CD8-positive, alpha-beta memory T cell (primary cell): Measurements from ENCODE around the gene PSMA2. TPM values are rescaled to one million over a fixed set of nuclear protein-coding genes. Genes with fewer than 3 reads are reported as not detected.
A peak's percentile ranks its signal among the peaks of the same experiment; 100 is the strongest.

Experiments used
- CTCF ChIA-PET: fragments of 350-600 bp; sonication (Branson Sonifier 250); formaldehyde crosslinking; loops from one replicate; lab custom pipeline; 2021; ENCODE audit warnings: antibody characterized with exemption; lab: Charles Lee
- POLR2A ChIA-PET: fragments of 350-600 bp; sonication (Branson Sonifier 250); formaldehyde crosslinking; loops from one replicate; lab custom pipeline; 2021; ENCODE audit warnings: antibody characterized with exemption; lab: Charles Lee
- DNase-seq, 5 donors: peaks; one replicate each; pipeline versions ENCODE4 v3.0.0 to v3.0.0-alpha.2; 2020 to 2022; ENCODE audit warnings: mixed read lengths in 1 of 5
- H3K27ac ChIP-seq: one replicate; pipeline ENCODE4 v1.7.0; 2013; ENCODE audit warnings: low read depth, mild to moderate bottlenecking, low read length, moderate library complexity
- H3K27me3 ChIP-seq: 2 replicates; pipeline ENCODE4 v1.7.0; 2013; ENCODE audit warnings: low read length, mild to moderate bottlenecking; ENCODE audit not compliant: insufficient read depth, poor library complexity, severe bottlenecking
- H3K36me3 ChIP-seq: 2 replicates; pipeline ENCODE4 v1.7.0; 2013; ENCODE audit warnings: mild to moderate bottlenecking, low read length, moderate library complexity; ENCODE audit not compliant: insufficient read depth
- H3K4me1 ChIP-seq: 2 replicates; pipeline ENCODE4 v1.7.0; 2013; ENCODE audit warnings: mild to moderate bottlenecking, low read length, moderate library complexity; ENCODE audit not compliant: insufficient read depth
- H3K4me3 ChIP-seq: 2 replicates; pipeline ENCODE4 v1.7.0; 2013; ENCODE audit warnings: mild to moderate bottlenecking, low read length
- H3K9me3 ChIP-seq: 2 replicates; pipeline ENCODE4 v1.7.0; 2013; ENCODE audit warnings: mild to moderate bottlenecking, low read length
- H3K27ac Mint-ChIP-seq, 8 donors: one replicate each; pipeline ENCODE4 v1.8.0; 2020 to 2021; ENCODE audit warnings: mixed read lengths in 8 of 8, mild to moderate bottlenecking in 6 of 8, inconsistent platforms in 3 of 8, moderate library complexity in 3 of 8
- H3K27me3 Mint-ChIP-seq, 2 donors: one replicate each; pipeline ENCODE4 v1.8.0; 2020 to 2021; ENCODE audit warnings: mixed read lengths in 2 of 2, mild to moderate bottlenecking in 1 of 2, moderate library complexity in 1 of 2
- H3K36me3 Mint-ChIP-seq, 3 donors: one replicate each; pipeline ENCODE4 v1.8.0; 2020 to 2021; ENCODE audit warnings: mixed read lengths in 3 of 3, inconsistent platforms in 1 of 3, mild to moderate bottlenecking in 1 of 3
- H3K4me1 Mint-ChIP-seq, 3 donors: one replicate each; pipeline ENCODE4 v1.8.0; 2020 to 2021; ENCODE audit warnings: mixed read lengths in 3 of 3, inconsistent platforms in 1 of 3, mild to moderate bottlenecking in 1 of 3
- H3K4me3 Mint-ChIP-seq, 7 donors: one replicate each; pipeline ENCODE4 v1.8.0; 2020 to 2021; ENCODE audit warnings: mixed read lengths in 7 of 7, mild to moderate bottlenecking in 6 of 7, moderate library complexity in 4 of 7, inconsistent platforms in 2 of 7
- H3K9me3 Mint-ChIP-seq, 5 donors: one replicate each; pipeline ENCODE4 v1.8.0; 2020 to 2022; ENCODE audit warnings: mixed read lengths in 5 of 5, mild to moderate bottlenecking in 3 of 5, moderate library complexity in 2 of 5, inconsistent platforms in 1 of 5
- polyA plus RNA-seq: library from polyadenylated mRNA; unstranded; fragments of 300-500 nt; fragmentation: Illumina TruSeq; gene quantifications from one replicate; pipeline ENCODE4 v1.2.3, GENCODE V29; 2021
- total RNA-seq, 2 experiments: library from RNA; stranded (reverse); gene quantifications; one replicate each; pipeline ENCODE4 v1.2.3, GENCODE V29; 2021

The PSMA2 gene
- total and polyA plus RNA-seq, 3 experiments from 2014 or later: 176 to 238 (median 179) TPM

DNA sequence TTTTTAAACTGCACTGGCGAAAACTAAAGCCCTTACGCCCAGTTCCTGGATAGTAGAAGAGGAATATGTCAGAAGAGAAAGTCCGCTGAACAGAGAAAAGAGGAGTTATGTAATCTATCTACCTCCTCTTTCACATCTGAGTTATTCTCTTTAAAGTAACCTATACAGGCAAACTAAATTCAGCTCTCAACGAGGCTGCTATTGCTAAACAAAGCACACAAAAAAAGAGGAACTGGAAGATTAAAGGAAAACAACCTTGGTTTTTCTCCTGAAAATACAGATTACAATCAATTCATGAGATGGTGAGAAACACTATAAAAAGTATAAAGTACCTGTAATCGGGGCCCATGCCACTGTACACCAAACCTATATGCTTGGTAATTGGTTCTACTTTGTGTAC lies 5.8 kb downstream of the PSMA2 start:
- H3K9me3 ChIP-seq: no peaks in the 10 kb centered on the region
- peaks cover 39 to 67% (median 54%) of the 10 kb centered on the region in 3 donors for H3K4me1 Mint-ChIP-seq
- peaks cover 0 to 65% (median 20%) of the 10 kb centered on the region in 3 donors for H3K36me3 Mint-ChIP-seq
- no peak overlapping the region for H3K4me3 Mint-ChIP-seq
- H3K27ac ChIP-seq: no peak overlapping the region
- POLR2A ChIA-PET: interaction anchor here (0.6 kb wide), 1 partner anchor 37 kb away, joined by 7 read pairs; no protein-coding TSS in a partner anchor
- no peak overlapping the region for H3K4me3 ChIP-seq
- H3K27me3 Mint-ChIP-seq: no peaks in the 10 kb centered on the region
- H3K36me3 ChIP-seq: peaks cover 40% of the 10 kb centered on the region
- H3K27ac Mint-ChIP-seq: no peak overlapping the region
- H3K27me3 ChIP-seq: no peaks in the 10 kb centered on the region
- H3K9me3 Mint-ChIP-seq: no peaks in the 10 kb centered on the region
- CTCF ChIA-PET: interaction anchor here (1.3 kb wide), 1 partner anchor 656 kb away, joined by 4 read pairs; the partner anchor contains the start of gene STK17A
- DNase-seq: no peak
- peaks cover 33% of the 10 kb centered on the region for H3K4me1 ChIP-seq

DNA sequence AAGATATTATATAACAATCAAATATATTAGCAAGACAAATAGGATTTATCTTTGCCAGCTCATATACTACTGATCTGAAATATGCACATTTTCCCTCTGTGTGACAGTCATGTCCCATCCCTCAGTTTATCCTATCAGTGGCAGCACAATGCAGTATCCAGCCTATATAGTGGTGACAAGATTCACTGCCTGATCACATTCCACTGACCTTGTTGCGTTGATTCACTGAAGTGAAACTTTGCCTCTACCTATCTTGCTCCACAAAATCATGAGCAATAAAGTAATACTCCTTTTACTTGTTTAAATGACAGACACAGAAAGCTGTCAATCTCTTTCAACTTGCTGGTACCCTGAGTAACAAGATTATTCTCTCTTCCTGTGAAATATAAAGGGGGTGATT lies 6.3 kb downstream of the PSMA2 start:
- CTCF ChIA-PET: interaction anchor here (2.3 kb wide), 1 partner anchor 10 kb away, joined by 5 read pairs; no protein-coding TSS in a partner anchor
- H3K36me3 Mint-ChIP-seq: peaks cover 5 to 70% (median 24%) of the 10 kb centered on the region in 3 donors
- peaks cover 45% of the 10 kb centered on the region for H3K36me3 ChIP-seq
- H3K4me1 ChIP-seq: peaks cover 28% of the 10 kb centered on the region
- no peaks in the 10 kb centered on the region for H3K27me3 Mint-ChIP-seq
- H3K9me3 ChIP-seq: no peaks in the 10 kb centered on the region
- POLR2A ChIA-PET: no interaction called here
- no peak overlapping the region for H3K27ac ChIP-seq
- H3K4me1 Mint-ChIP-seq: peaks cover 33 to 61% (median 48%) of the 10 kb centered on the region in 3 donors
- no peaks in the 10 kb centered on the region for H3K9me3 Mint-ChIP-seq
- H3K4me3 Mint-ChIP-seq: no peak overlapping the region
- DNase-seq: no peak
- no peak overlapping the region for H3K27ac Mint-ChIP-seq
- H3K27me3 ChIP-seq: no peaks in the 10 kb centered on the region
- H3K4me3 ChIP-seq: no peak overlapping the region

DNA sequence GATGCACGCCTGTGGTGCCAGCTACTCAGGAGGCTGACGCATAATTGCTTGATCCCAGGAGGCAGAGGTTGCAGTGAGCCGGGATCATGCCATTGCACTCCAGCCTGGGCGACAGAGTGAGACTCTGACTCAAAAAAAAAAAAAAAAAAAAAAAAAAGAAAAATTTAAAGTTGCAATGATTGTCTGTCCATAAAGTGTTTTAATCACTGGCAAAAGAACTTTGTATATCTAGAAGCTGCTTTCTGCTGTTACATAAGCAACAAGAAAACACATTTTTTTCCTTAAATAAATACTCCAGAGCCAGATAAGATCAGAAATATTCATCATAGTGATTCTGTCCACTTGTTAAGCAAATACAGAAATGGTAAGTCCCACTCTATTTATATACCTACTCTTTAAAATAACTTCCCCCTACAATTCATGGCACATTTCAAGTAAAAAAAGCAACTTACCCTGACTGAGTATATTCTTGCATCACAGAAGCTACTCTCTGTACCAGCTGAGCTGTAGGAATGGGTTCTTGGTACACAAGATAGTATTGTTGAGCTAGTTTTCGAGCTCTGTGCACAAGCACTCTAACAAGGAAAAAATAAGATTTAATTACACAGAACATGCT lies 7.6 kb downstream of the PSMA2 start:
- Mint-ChIP-seq H3K27ac (peak overlapping the region in 1 of 8 donors; percentile 48), H3K4me1 (peaks cover 25 to 48% (median 37%) of the 10 kb centered on the region in 3 donors), H3K27me3 (no peaks in the 10 kb centered on the region), H3K9me3 (no peaks in the 10 kb centered on the region), H3K4me3 (no peak overlapping the region), H3K36me3 (peaks cover 5 to 82% (median 34%) of the 10 kb centered on the region in 3 donors)
- Histone ChIP-seq H3K4me3 (no peak overlapping the region), H3K27me3 (no peaks in the 10 kb centered on the region), H3K36me3 (peaks cover 56% of the 10 kb centered on the region), H3K4me1 (peaks cover 15% of the 10 kb centered on the region), H3K27ac (no peak overlapping the region), H3K9me3 (no peaks in the 10 kb centered on the region)
- no peak for DNase-seq
- ChIA-PET CTCF (interaction anchor here (0.8 to 2.3 kb wide), 2 partner anchors 11 to 17 kb away, joined by 3 to 5 read pairs; no protein-coding TSS in a partner anchor), POLR2A (interaction anchor here (1.3 kb wide), 1 partner anchor 8 kb away, joined by 5 read pairs; the partner anchor contains the start of genes MRPL32 and PSMA2)

DNA sequence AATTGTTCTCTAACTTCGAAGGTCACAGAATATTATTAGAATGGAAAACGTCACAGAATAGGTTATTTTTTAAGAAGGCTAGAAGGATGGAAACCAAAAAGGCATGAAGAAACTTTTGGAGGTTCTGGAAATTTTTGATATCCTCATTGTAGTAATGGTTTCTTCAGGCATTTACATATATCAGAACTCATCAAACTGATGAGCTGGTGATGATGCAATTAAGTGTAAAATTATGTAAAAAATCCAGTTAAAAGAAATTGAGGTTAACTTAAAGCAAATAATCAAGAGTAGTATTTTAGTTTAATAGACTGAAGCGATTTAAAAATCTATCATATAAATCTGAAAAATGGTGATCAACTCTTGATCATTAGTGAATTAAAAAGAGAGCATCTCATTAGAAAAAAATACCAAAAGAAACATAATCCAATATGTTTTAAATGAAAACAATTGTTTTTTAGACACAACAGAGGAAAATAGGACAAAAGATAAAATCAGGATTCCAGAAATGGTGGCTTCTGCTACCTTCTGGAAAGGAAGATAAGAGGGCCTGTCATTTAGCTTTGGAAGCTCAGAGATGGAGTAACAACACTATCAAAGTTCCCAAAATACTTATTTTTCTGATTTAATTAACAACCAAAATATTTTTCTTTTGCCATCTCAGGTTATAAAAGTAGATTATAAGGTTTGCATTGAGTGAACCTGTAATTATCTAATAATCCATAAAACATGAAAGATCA lies 9.8 kb downstream of the PSMA2 start:
- H3K36me3 Mint-ChIP-seq: peaks cover 5 to 89% (median 36%) of the 10 kb centered on the region in 3 donors
- Histone ChIP-seq H3K4me1 (no peaks in the 10 kb centered on the region), H3K27ac (no peak overlapping the region), H3K4me3 (no peak overlapping the region), H3K27me3 (no peaks in the 10 kb centered on the region), H3K36me3 (peaks cover 62% of the 10 kb centered on the region), H3K9me3 (no peaks in the 10 kb centered on the region)
- peak overlapping the region in 2 of 8 donors; percentile 4 to 29 for H3K27ac Mint-ChIP-seq
- POLR2A ChIA-PET: no interaction called here
- H3K4me3 Mint-ChIP-seq: no peak overlapping the region
- peaks cover 9 to 26% (median 16%) of the 10 kb centered on the region in 3 donors for H3K4me1 Mint-ChIP-seq
- no peak for DNase-seq
- H3K9me3 Mint-ChIP-seq: no peaks in the 10 kb centered on the region
- CTCF ChIA-PET: no interaction called here
- no peaks in the 10 kb centered on the region for H3K27me3 Mint-ChIP-seq

DNA sequence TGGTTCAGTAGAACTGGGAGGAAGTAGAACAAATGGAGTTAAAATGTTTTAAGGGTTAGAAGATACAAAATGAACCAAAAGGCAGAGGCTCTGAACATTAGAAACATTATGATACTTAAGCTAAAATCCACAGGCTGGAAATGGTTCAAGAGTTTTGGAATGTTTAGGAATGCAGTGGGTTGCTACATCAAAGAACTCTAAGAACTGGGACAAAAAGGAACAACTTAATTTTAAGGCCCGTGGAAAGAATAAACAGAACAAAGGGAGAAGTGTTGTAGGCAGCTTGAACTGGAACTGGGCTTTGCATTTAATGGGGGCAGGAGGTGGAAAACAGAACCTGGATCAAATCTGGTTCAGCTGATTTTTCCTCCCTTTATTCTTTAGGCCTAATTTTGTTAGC lies 16.6 kb downstream of the PSMA2 start:
- Histone ChIP-seq H3K27me3 (no peaks in the 10 kb centered on the region), H3K4me1 (peaks cover 27% of the 10 kb centered on the region), H3K36me3 (peaks cover 23% of the 10 kb centered on the region), H3K9me3 (no peaks in the 10 kb centered on the region), H3K27ac (no peak overlapping the region), H3K4me3 (no peak overlapping the region)
- POLR2A ChIA-PET: interaction anchor here (1.1 kb wide), 1 partner anchor 16 kb away, joined by 3 read pairs; the partner anchor contains the start of genes MRPL32 and PSMA2
- H3K9me3 Mint-ChIP-seq: no peaks in the 10 kb centered on the region
- peaks cover 0 to 54% (median 10%) of the 10 kb centered on the region in 3 donors for H3K36me3 Mint-ChIP-seq
- no peaks in the 10 kb centered on the region for H3K27me3 Mint-ChIP-seq
- no peak overlapping the region for H3K4me3 Mint-ChIP-seq
- DNase-seq: no peak
- H3K27ac Mint-ChIP-seq: peak overlapping the region in 2 of 8 donors; percentile 45 to 70
- peaks cover 15 to 33% (median 32%) of the 10 kb centered on the region in 3 donors for H3K4me1 Mint-ChIP-seq
- CTCF ChIA-PET: no interaction called here

DNA sequence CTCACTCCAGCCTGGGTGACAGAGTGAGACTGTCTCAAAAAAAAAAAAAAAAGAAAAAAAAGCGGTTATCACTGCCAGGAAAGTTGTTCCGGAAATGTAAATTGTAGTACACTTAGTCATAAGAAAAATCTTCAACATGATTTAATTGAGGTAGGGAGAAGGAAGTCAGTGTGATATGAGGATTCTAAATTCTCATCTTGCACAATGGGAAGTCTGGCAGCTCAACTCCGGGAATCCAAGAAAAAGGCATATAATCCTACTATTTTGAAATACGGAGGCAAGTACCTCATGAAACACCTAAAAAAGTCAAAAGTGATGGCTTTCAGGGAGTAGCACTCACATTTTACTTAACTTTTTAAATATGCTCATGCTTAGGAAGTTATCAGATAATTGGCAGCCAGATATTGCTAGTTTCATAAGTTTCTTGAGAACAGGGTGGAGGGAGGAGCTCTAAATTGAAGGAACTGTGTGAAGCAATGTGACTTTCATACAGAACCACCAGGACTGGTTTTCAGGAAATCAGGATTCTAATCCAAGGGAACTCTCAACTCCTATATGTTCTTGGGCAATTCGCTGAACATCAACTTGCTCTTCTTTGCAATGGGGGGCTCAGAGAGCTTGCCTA lies 17.4 kb downstream of the PSMA2 start:
- Mint-ChIP-seq H3K36me3 (peaks cover 0 to 46% (median 4%) of the 10 kb centered on the region in 3 donors), H3K27ac (peak overlapping the region in 3 of 8 donors; percentile 45 to 75 (median 54)), H3K4me1 (peaks cover 15 to 41% (median 32%) of the 10 kb centered on the region in 3 donors), H3K9me3 (no peaks in the 10 kb centered on the region), H3K27me3 (no peaks in the 10 kb centered on the region), H3K4me3 (no peak overlapping the region)
- peaks cover 17% of the 10 kb centered on the region for H3K36me3 ChIP-seq
- H3K27me3 ChIP-seq: no peaks in the 10 kb centered on the region
- H3K4me3 ChIP-seq: no peak overlapping the region
- H3K9me3 ChIP-seq: no peaks in the 10 kb centered on the region
- DNase-seq: no peak
- ChIA-PET CTCF (no interaction called here), POLR2A (interaction anchor here (1.1 kb wide), 1 partner anchor 17 kb away, joined by 3 read pairs; the partner anchor contains the start of genes MRPL32 and PSMA2)
- H3K27ac ChIP-seq: no peak overlapping the region
- peaks cover 27% of the 10 kb centered on the region for H3K4me1 ChIP-seq

DNA sequence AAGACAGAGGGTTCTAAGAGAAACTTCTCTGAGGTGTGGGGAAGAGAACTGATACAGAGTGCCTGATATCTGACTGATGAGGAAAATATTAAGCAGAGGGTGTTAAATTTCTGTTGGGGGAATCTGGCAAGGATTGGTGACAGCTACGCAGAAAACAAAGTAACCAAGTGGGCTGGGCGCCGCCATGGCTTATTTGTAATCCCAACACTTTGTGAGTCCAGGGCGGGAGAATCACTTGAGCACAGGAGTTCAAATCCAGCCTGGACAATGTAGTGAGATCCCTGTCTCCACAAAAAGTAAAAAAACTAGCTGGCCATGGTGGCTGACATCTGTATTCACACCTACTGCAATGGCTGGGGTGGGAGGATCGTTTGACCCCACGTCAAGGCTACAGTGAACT lies 18.0 kb downstream of the PSMA2 start:
- Histone ChIP-seq H3K27ac (no peak overlapping the region), H3K4me1 (peaks cover 27% of the 10 kb centered on the region), H3K27me3 (no peaks in the 10 kb centered on the region), H3K9me3 (no peaks in the 10 kb centered on the region), H3K4me3 (no peak overlapping the region), H3K36me3 (peaks cover 12% of the 10 kb centered on the region)
- CTCF ChIA-PET: no interaction called here
- Mint-ChIP-seq H3K4me3 (no peak overlapping the region), H3K9me3 (no peaks in the 10 kb centered on the region), H3K27ac (peak overlapping the region in 3 of 8 donors; percentile 70 to 75 (median 74)), H3K4me1 (peaks cover 15 to 43% (median 32%) of the 10 kb centered on the region in 3 donors), H3K27me3 (no peaks in the 10 kb centered on the region), H3K36me3 (peaks cover 0 to 41% (median 2%) of the 10 kb centered on the region in 3 donors)
- POLR2A ChIA-PET: no interaction called here
- DNase-seq: no peak
